ENCODE results near the gene UBASH3A. TPM values are rescaled to one million over a fixed set of nuclear protein-coding genes. Genes with fewer than 3 reads are reported as not detected.

Gene UBASH3A
- total RNA-seq, 1 experiment from 2014 or later = 0.07 TPM

GRCh38 chr21:42423685-42424084, 20.0 kb downstream of the UBASH3A start:
- H2AFZ ChIP-seq (ENCODE audit: low read depth, low read length, poor library complexity, severe bottlenecking) = no peak overlapping the region
- no peaks in the 10 kb centered on the region for H3K9me2 ChIP-seq (ENCODE audit: insufficient read depth)
- no peaks in the 10 kb centered on the region for H4K20me1 ChIP-seq (ENCODE audit: insufficient read depth)
- no peaks in the 10 kb centered on the region for H3K79me2 ChIP-seq (ENCODE audit: insufficient read depth, low read length)
- H3K27ac ChIP-seq (ENCODE audit: low read depth, low read length) = no peak overlapping the region
- POLR2A ChIA-PET = no interaction called here
- H3K27me3 ChIP-seq (ENCODE audit: insufficient read depth, low read length) = peaks cover 55% of the 10 kb centered on the region
- TF ChIP-seq ZFX (IDR thresholded peaks at IDR 0.05) (no peak), SIN3A (IDR thresholded peaks at IDR 0.05; ENCODE audit: low read depth) (no peak), RAD21 (IDR thresholded peaks at IDR 0.05; ENCODE audit: low read depth) (no peak), SRF (IDR thresholded peaks at IDR 0.05; ENCODE audit: low read depth) (no peak), FOSL1 (IDR thresholded peaks at IDR 0.05; ENCODE audit: low read depth) (no peak), ELF1 (IDR thresholded peaks at IDR 0.05; ENCODE audit: borderline replicate concordance, low read depth) (no peak), TCF7L2 (IDR thresholded peaks at IDR 0.05; ENCODE audit: borderline replicate concordance, extremely low read depth, insufficient read depth, insufficient read length) (no peak), ATF3 (IDR thresholded peaks at IDR 0.05) (no peak), POLR2AphosphoS5 (IDR thresholded peaks at IDR 0.05; ENCODE audit: low read depth, low read length) (no peak), EGR1 (IDR thresholded peaks at IDR 0.05; ENCODE audit: low read depth) (no peak), EZH2phosphoT487 (IDR thresholded peaks at IDR 0.05; ENCODE audit: borderline replicate concordance) (no peak), SP1 (IDR thresholded peaks at IDR 0.05; ENCODE audit: low read depth) (no peak), YY1 (IDR thresholded peaks at IDR 0.05; ENCODE audit: extremely low read depth, insufficient replicate concordance, low read depth, low read length) (no peak), CBX3 (IDR thresholded peaks at IDR 0.05; ENCODE audit: low read depth) (no peak), CEBPB (IDR thresholded peaks at IDR 0.05; ENCODE audit: low read depth) (no peak), ZNF274 (IDR thresholded peaks at IDR 0.05; ENCODE audit: low read depth, low read length) (no peak)
- H3K4me3 ChIP-seq (replicated peaks in 1 of 2; ENCODE audit: low read depth in 1 of 2, low read length in 2 of 2) = no peak overlapping the region
- no peak overlapping the region for H3K9ac ChIP-seq (ENCODE audit: low read length)
- no TSS peak for BruUV-seq (replicated peaks)
- RAD21 ChIA-PET (ENCODE audit: low non-redundant PET in 1 of 2, low total read pairs in 2 of 2, uncharacterized antibody in 2 of 2, unreplicated experiment in 2 of 2) = no interaction called here
- DNase-seq (ENCODE audit: low read depth, low spot score) (no peak), ATAC-seq (no peak)
- H3K36me3 ChIP-seq (ENCODE audit: control insufficient read depth in 1 of 2, insufficient read depth in 2 of 2, low read length in 2 of 2) = no peaks in the 10 kb centered on the region
- H3K4me1 ChIP-seq (ENCODE audit: control insufficient read depth in 1 of 2, insufficient read depth in 2 of 2, low read length in 2 of 2) = no peaks in the 10 kb centered on the region
- no peaks in the 10 kb centered on the region for H3K9me3 ChIP-seq (ENCODE audit: control insufficient read depth in 1 of 2, insufficient read depth in 1 of 2, low read depth in 1 of 2, low read length in 2 of 2)
- intact Hi-C loops (cut with micrococcal nuclease) = no loop called here
- no peak overlapping the region for H3K4me2 ChIP-seq (ENCODE audit: low read length)
- CTCF ChIA-PET = no interaction called here

Measured in HCT116 (cell line).